Loucy (cell line): ENCODE results near the gene MCUR1.

ENCODE experiments used
- H2AFZ ChIP-seq: fragments of 200-600 bp; sonication (generic); 2 replicates; pipeline ENCODE4 v1.6.0; 2016; ENCODE audit warnings: antibody characterized with exemption, mild to moderate bottlenecking, low read length, moderate library complexity
- H3F3A ChIP-seq: fragments of 200-600 bp; 2 replicates; pipeline ENCODE4 v1.6.0; 2016; ENCODE audit warnings: antibody characterized with exemption, low read depth, mild to moderate bottlenecking
- H3K27me3 ChIP-seq: fragments of 200-600 bp; sonication (generic); 2 replicates; pipeline ENCODE4 v1.6.1; 2014; ENCODE audit warnings: low read length, mild to moderate bottlenecking; ENCODE audit not compliant: insufficient read depth, poor library complexity, severe bottlenecking
- H3K36me3 ChIP-seq: fragments of 200-600 bp; sonication (generic); 2 replicates; pipeline ENCODE4 v1.6.1; 2016; ENCODE audit warnings: low read length; ENCODE audit not compliant: insufficient read depth
- H3K4me1 ChIP-seq: fragments of 200-600 bp; sonication (generic); 2 replicates; pipeline ENCODE4 v1.5.1; 2014; ENCODE audit warnings: low read length, mild to moderate bottlenecking; ENCODE audit not compliant: insufficient read depth, poor library complexity, severe bottlenecking
- H3K4me2 ChIP-seq: fragments of 200-600 bp; sonication (generic); 2 replicates; pipeline ENCODE4 v1.6.0; 2014; ENCODE audit warnings: antibody characterized with exemption, low read length, low read depth, mild to moderate bottlenecking; ENCODE audit not compliant: poor library complexity, severe bottlenecking
- H3K4me3 ChIP-seq: fragments of 200-600 bp; sonication (generic); 2 replicates; pipeline ENCODE4 v1.5.1; 2014; ENCODE audit warnings: low read length, mild to moderate bottlenecking, mixed read lengths; ENCODE audit not compliant: poor library complexity, severe bottlenecking
- H3K79me2 ChIP-seq: fragments of 200-600 bp; sonication (generic); 2 replicates; pipeline ENCODE4 v1.6.1; 2014; ENCODE audit warnings: low read length; ENCODE audit not compliant: insufficient read depth
- H3K9ac ChIP-seq: fragments of 200-600 bp; sonication (generic); 2 replicates; pipeline ENCODE4 v1.6.0; 2014; ENCODE audit warnings: mild to moderate bottlenecking, low read depth, low read length, moderate library complexity; ENCODE audit not compliant: poor library complexity, severe bottlenecking
- H3K9me2 ChIP-seq: fragments of 200-600 bp; sonication (generic); replicated peaks from 2 replicates; pipeline ENCODE4 v1.6.1; 2016; ENCODE audit warnings: low read depth, low read length, mixed read lengths
- H3K9me3 ChIP-seq: fragments of 200-600 bp; sonication (generic); 2 replicates; pipeline ENCODE4 v1.6.1; 2014; ENCODE audit warnings: mild to moderate bottlenecking, antibody characterized with exemption, low read length, low read depth; ENCODE audit not compliant: insufficient read depth
- H4K20me1 ChIP-seq: fragments of 200-600 bp; sonication (generic); 2 replicates; pipeline ENCODE4 v1.6.0; 2014; ENCODE audit warnings: antibody characterized with exemption, low read length, mild to moderate bottlenecking; ENCODE audit not compliant: insufficient read depth, poor library complexity, severe bottlenecking
- EZH2phosphoT487 ChIP-seq: fragments of 200-600 bp; IDR thresholded peaks from 2 replicates; pipeline ENCODE4 v1.6.1; 2018; ENCODE audit warnings: antibody characterized with exemption, mild to moderate bottlenecking, moderate library complexity, borderline replicate concordance
- TF ChIP-seq, protein P1 (sequence below): fragments of 200-600 bp; sonication (generic); conservative IDR thresholded peaks from 2 replicates; pipeline ENCODE4 v1.5.1; 2014; ENCODE audit warnings: mild to moderate bottlenecking, antibody characterized with exemption, low read length

The MCUR1 gene

DNA sequence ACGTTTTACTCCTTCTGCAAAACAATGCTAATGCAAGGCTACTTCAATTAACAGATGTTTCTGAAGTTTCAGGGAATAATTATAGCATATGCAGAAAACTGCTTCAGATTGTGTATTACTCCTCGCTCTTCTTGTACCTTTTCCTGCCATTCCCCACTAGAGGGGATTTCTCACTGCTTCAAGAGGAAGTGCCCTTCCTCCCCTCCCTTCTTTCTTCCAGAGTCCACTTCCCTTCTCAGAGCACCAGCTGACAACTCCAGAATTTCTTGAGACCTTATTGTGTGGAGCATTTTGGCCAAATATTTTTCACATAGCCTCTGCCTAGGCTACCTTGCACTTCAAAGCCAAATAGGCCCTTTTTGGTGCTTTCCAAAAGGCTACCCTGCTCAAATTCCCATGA is 12.7 kb upstream of the MCUR1 start:
- no peak overlapping the region for H3K4me3 ChIP-seq
- H3K9ac ChIP-seq, result no peak overlapping the region
- H4K20me1 ChIP-seq, result no peaks in the 10 kb centered on the region
- no peaks in the 10 kb centered on the region for H3K4me1 ChIP-seq
- no peaks in the 10 kb centered on the region for H3K9me2 ChIP-seq
- no peaks in the 10 kb centered on the region for H3F3A ChIP-seq
- TF ChIP-seq EZH2phosphoT487, result no peak
- TF ChIP-seq, protein P1, sequence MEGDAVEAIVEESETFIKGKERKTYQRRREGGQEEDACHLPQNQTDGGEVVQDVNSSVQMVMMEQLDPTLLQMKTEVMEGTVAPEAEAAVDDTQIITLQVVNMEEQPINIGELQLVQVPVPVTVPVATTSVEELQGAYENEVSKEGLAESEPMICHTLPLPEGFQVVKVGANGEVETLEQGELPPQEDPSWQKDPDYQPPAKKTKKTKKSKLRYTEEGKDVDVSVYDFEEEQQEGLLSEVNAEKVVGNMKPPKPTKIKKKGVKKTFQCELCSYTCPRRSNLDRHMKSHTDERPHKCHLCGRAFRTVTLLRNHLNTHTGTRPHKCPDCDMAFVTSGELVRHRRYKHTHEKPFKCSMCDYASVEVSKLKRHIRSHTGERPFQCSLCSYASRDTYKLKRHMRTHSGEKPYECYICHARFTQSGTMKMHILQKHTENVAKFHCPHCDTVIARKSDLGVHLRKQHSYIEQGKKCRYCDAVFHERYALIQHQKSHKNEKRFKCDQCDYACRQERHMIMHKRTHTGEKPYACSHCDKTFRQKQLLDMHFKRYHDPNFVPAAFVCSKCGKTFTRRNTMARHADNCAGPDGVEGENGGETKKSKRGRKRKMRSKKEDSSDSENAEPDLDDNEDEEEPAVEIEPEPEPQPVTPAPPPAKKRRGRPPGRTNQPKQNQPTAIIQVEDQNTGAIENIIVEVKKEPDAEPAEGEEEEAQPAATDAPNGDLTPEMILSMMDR, result no peak
- no peaks in the 10 kb centered on the region for H3K27me3 ChIP-seq
- H3K36me3 ChIP-seq, result no peaks in the 10 kb centered on the region
- no peak overlapping the region for H2AFZ ChIP-seq
- no peaks in the 10 kb centered on the region for H3K9me3 ChIP-seq
- no peak overlapping the region for H3K4me2 ChIP-seq
- no peaks in the 10 kb centered on the region for H3K79me2 ChIP-seq

DNA sequence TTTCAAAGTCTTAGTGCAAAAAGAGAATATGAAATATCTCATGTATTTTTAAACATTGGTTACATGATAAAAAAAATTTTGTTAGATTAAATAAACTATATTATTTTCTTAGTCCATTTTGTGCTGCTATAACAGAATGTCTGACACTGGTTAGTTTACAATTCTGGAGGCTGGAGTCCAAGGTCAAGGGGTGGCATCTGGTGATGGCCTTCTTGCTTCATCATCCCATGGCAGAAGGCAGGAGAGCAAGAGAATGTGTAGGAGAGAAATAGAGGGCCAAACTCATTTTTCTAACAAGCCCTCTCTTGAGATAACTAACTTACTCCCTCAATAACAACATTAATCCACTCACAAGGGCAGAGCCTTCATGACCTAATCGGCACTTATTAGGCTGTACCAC is 11.5 kb upstream of the MCUR1 start:
- H3K4me1 ChIP-seq, result no peaks in the 10 kb centered on the region
- no peak overlapping the region for H3K9ac ChIP-seq
- no peaks in the 10 kb centered on the region for H3K9me2 ChIP-seq
- no peak overlapping the region for H3K4me3 ChIP-seq
- no peak for TF ChIP-seq EZH2phosphoT487
- TF ChIP-seq, protein P1, result no peak
- no peak overlapping the region for H3K4me2 ChIP-seq
- no peaks in the 10 kb centered on the region for H3F3A ChIP-seq
- no peaks in the 10 kb centered on the region for H3K79me2 ChIP-seq
- H3K9me3 ChIP-seq, result no peaks in the 10 kb centered on the region
- H4K20me1 ChIP-seq, result no peaks in the 10 kb centered on the region
- H3K27me3 ChIP-seq, result no peaks in the 10 kb centered on the region
- no peak overlapping the region for H2AFZ ChIP-seq
- no peaks in the 10 kb centered on the region for H3K36me3 ChIP-seq

DNA sequence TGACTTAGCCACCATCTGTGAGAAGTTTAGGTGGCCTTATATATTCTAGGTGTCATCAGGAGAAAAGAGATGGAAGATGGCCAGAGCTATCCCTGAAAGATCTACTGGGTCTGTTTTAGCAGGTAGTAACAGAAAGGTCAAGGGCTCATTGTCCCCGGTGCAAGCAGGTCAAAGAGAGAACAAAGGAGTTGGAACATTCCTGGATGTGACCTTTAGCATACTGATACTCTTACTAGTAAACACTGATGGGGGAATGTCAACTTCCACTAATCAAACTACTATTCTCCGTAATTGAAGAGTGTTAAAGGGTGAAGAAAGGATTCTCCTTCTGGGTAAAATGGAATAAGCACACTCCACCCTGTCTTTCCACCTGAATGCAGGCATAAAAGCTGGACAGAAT is 4.0 kb upstream of the MCUR1 start:
- H3K9me2 ChIP-seq, result no peaks in the 10 kb centered on the region
- H3K4me2 ChIP-seq, result no peak overlapping the region
- H2AFZ ChIP-seq, result no peak overlapping the region

More for the DNA sequence above, 4.0 kb upstream of the MCUR1 start:
- Histone ChIP-seq H3F3A (peaks cover 3% of the 10 kb centered on the region; the same call in 1 of the 2 replicates), H3K36me3 (no peaks in the 10 kb centered on the region), H3K4me3 (no peak overlapping the region), H3K9me3 (no peaks in the 10 kb centered on the region), H3K79me2 (peaks cover 4% of the 10 kb centered on the region; the same call in 1 of the 2 replicates), H3K4me1 (peaks cover 6% of the 10 kb centered on the region), H3K27me3 (no peaks in the 10 kb centered on the region), H4K20me1 (no peaks in the 10 kb centered on the region), H3K9ac (no peak overlapping the region)
- TF ChIP-seq, protein P1, result no peak
- TF ChIP-seq EZH2phosphoT487, result no peak
